Globus pallidus (tissue), 1 donor: ENCODE data around the gene MRPL17.
"Not testable (repeated sequence)": the region's sequence is repeated elsewhere in the genome, so short reads cannot be mapped to it uniquely, and the experiment has no call there.

ENCODE experiments used
- DNase-seq: peaks from one replicate; pipeline ENCODE4 v3.0.0-alpha.2; 2015; ENCODE audit warnings: low spot score

The MRPL17 gene

GRCh38 chr11:6682936-6683861, at the start of gene MRPL17:
Gene MRPL17, minus strand, starts transcription at chr11:6683340. Its CDS starts 44 bp downstream, at chr11:6683296.
- DNase-seq = peak; percentile 99

GRCh38 chr11:6727971-6728760, 45.0 kb upstream of the MRPL17 start:
- DNase-seq = no peak

GRCh38 chr11:6725386-6725896, 42.3 kb upstream of the MRPL17 start:
- no peak for DNase-seq

GRCh38 chr11:6724013-6724412, 40.9 kb upstream of the MRPL17 start:
- no peak for DNase-seq

GRCh38 chr11:6721343-6721742, 38.2 kb upstream of the MRPL17 start:
- no peak for DNase-seq

GRCh38 chr11:6719576-6719975, 36.4 kb upstream of the MRPL17 start:
- DNase-seq = no peak

- no peak for DNase-seq
Measured at GRCh38 chr11:6717426-6717825, 34.3 kb upstream of the MRPL17 start.

- DNase-seq = not testable (repeated sequence)
Measured at GRCh38 chr11:6711552-6711951, 28.4 kb upstream of the MRPL17 start.

GRCh38 chr11:6708876-6709275, 25.7 kb upstream of the MRPL17 start:
- DNase-seq = no peak

GRCh38 chr11:6705905-6706535, 22.9 kb upstream of the MRPL17 start:
- DNase-seq = peak; percentile 33

- peak; percentile 82 for DNase-seq
Measured at GRCh38 chr11:6703247-6704063, 20.3 kb upstream of the MRPL17 start.

- not testable (repeated sequence) for DNase-seq
Measured at GRCh38 chr11:6701955-6702354, 18.8 kb upstream of the MRPL17 start.

- no peak for DNase-seq
Measured at GRCh38 chr11:6695377-6695776, 12.2 kb upstream of the MRPL17 start.

- DNase-seq = no peak
Measured at GRCh38 chr11:6694229-6694535, 11.0 kb upstream of the MRPL17 start.

GRCh38 chr11:6693342-6694228, 10.4 kb upstream of the MRPL17 start:
- no peak for DNase-seq

- no peak for DNase-seq
Measured at GRCh38 chr11:6692128-6692527, 9.0 kb upstream of the MRPL17 start.

GRCh38 chr11:6690431-6691132, 7.4 kb upstream of the MRPL17 start:
- not testable (repeated sequence) for DNase-seq

- no peak for DNase-seq
Measured at GRCh38 chr11:6687876-6688275, 4.7 kb upstream of the MRPL17 start.

- no peak for DNase-seq
Measured at GRCh38 chr11:6686006-6686405, 2.9 kb upstream of the MRPL17 start.

- not testable (repeated sequence) for DNase-seq
Measured at GRCh38 chr11:6684068-6684467, 928 bp upstream of the MRPL17 start.
